OCI-LY1 (cell line): ENCODE data around the gene ANKDD1A.

Experiments
- H2AFZ ChIP-seq: fragments of 200-600 bp; sonication (generic), shearing (Covaris generic); 2 replicates; pipeline ENCODE4 v1.6.0; 2014; ENCODE audit warnings: antibody characterized with exemption, mild to moderate bottlenecking, low read length
- H3F3A ChIP-seq: fragments of 200-600 bp; sonication (generic), shearing (Covaris generic); 2 replicates; pipeline ENCODE4 v1.6.0; 2014; ENCODE audit warnings: mild to moderate bottlenecking, antibody characterized with exemption, low read length, moderate library complexity; ENCODE audit not compliant: insufficient read depth
- H3K27ac ChIP-seq: fragments of 200-600 bp; sonication (generic); 2 replicates; pipeline ENCODE4 v1.5.1; 2014; ENCODE audit warnings: low read length, mixed run types, mild to moderate bottlenecking, low read depth; ENCODE audit not compliant: poor library complexity, severe bottlenecking
- H3K27me3 ChIP-seq: fragments of 200-600 bp; sonication (generic); 2 replicates; pipeline ENCODE4 v1.6.0; 2014; ENCODE audit warnings: antibody characterized with exemption, mild to moderate bottlenecking, low read length, moderate library complexity; ENCODE audit not compliant: insufficient read depth
- H3K36me3 ChIP-seq: fragments of 200-600 bp; sonication (generic); 2 replicates; pipeline ENCODE4 v1.6.1; 2014; ENCODE audit warnings: mild to moderate bottlenecking, antibody characterized with exemption, low read length, moderate library complexity, mixed read lengths; ENCODE audit not compliant: insufficient read depth
- H3K4me1 ChIP-seq: fragments of 200-600 bp; sonication (generic); 2 replicates; pipeline ENCODE4 v1.5.1; 2014; ENCODE audit warnings: mild to moderate bottlenecking, low read length, moderate library complexity; ENCODE audit not compliant: insufficient read depth, severe bottlenecking
- H3K4me2 ChIP-seq: fragments of 200-600 bp; sonication (generic), shearing (Covaris generic); 2 replicates; pipeline ENCODE4 v1.6.1; 2014; ENCODE audit warnings: low read length
- H3K4me3 ChIP-seq: fragments of 200-600 bp; sonication (generic); 2 replicates; pipeline ENCODE4 v1.5.1; 2014; ENCODE audit warnings: low read length, low read depth, mild to moderate bottlenecking, mixed read lengths; ENCODE audit not compliant: poor library complexity, severe bottlenecking
- H3K79me2 ChIP-seq: fragments of 200-600 bp; shearing (Covaris generic); 2 replicates; pipeline ENCODE4 v1.6.1; 2016; ENCODE audit warnings: mixed run types, low read length, mixed read lengths; ENCODE audit not compliant: insufficient read depth
- H3K9ac ChIP-seq: fragments of 200-600 bp; sonication (generic), shearing (Covaris generic); 2 replicates; pipeline ENCODE4 v1.6.1; 2014; ENCODE audit warnings: mild to moderate bottlenecking, low read length, mixed read lengths
- H3K9me2 ChIP-seq: fragments of 200-600 bp; sonication (generic), shearing (Covaris generic); 2 replicates; pipeline ENCODE4 v1.6.1; 2014; ENCODE audit warnings: low read depth, mild to moderate bottlenecking, low read length, mixed read lengths
- H3K9me3 ChIP-seq: fragments of 200-600 bp; shearing (Covaris generic); 2 replicates; pipeline ENCODE4 v1.6.1; 2014; ENCODE audit warnings: low read length, mixed read lengths
- H4K20me1 ChIP-seq: fragments of 200-600 bp; sonication (generic), shearing (Covaris generic); 2 replicates; pipeline ENCODE4 v1.6.0; 2016; ENCODE audit warnings: mild to moderate bottlenecking, low read length; ENCODE audit not compliant: insufficient read depth
- EZH2 ChIP-seq: fragments of 200-600 bp; sonication (generic), shearing (Covaris generic); IDR thresholded peaks from 2 replicates; pipeline ENCODE4 v1.8.0; 2017; ENCODE audit warnings: borderline replicate concordance, mixed run types, mild to moderate bottlenecking, antibody characterized with exemption, low read length, moderate library complexity, mixed read lengths
- TF ChIP-seq, protein P1 (sequence below): fragments of 200-600 bp; sonication (generic), shearing (Covaris generic); IDR thresholded peaks from 2 replicates; pipeline ENCODE4 v1.5.1; 2017; ENCODE audit warnings: mild to moderate bottlenecking, antibody characterized with exemption, low read length, moderate library complexity, mixed read lengths

The ANKDD1A gene

DNA sequence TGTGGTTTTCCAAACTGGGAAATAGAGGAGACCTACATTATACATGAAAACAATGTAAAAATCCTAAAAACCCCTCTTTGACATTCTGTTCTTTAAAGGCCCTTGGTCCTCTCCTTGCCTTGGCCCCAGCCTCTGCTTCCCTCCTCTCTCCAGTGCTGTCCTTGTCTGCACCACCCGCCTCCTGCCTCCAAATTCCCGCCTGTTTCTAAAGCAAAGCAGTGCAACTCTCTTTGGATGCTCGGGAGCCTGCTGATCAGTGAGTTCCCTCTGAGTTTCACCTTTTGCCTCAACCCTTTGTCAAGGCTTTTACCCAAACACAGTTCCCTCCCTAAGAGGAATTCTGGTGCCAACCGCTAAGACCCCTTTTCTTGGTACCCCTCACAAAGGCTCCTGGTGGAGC, 8.0 kb downstream of the ANKDD1A start:
- H3K27ac ChIP-seq = no peak overlapping the region
- H3K4me1 ChIP-seq = no peaks in the 10 kb centered on the region
- H3K4me2 ChIP-seq = no peak overlapping the region
- no peaks in the 10 kb centered on the region for H3K36me3 ChIP-seq
- no peaks in the 10 kb centered on the region for H3K27me3 ChIP-seq
- H2AFZ ChIP-seq = no peak overlapping the region
- H3K4me3 ChIP-seq = no peak overlapping the region
- no peak overlapping the region for H3K9ac ChIP-seq
- H3K9me2 ChIP-seq = no peaks in the 10 kb centered on the region
- TF ChIP-seq, protein P1, sequence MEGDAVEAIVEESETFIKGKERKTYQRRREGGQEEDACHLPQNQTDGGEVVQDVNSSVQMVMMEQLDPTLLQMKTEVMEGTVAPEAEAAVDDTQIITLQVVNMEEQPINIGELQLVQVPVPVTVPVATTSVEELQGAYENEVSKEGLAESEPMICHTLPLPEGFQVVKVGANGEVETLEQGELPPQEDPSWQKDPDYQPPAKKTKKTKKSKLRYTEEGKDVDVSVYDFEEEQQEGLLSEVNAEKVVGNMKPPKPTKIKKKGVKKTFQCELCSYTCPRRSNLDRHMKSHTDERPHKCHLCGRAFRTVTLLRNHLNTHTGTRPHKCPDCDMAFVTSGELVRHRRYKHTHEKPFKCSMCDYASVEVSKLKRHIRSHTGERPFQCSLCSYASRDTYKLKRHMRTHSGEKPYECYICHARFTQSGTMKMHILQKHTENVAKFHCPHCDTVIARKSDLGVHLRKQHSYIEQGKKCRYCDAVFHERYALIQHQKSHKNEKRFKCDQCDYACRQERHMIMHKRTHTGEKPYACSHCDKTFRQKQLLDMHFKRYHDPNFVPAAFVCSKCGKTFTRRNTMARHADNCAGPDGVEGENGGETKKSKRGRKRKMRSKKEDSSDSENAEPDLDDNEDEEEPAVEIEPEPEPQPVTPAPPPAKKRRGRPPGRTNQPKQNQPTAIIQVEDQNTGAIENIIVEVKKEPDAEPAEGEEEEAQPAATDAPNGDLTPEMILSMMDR = no peak
- no peak for TF ChIP-seq EZH2
- H3K79me2 ChIP-seq = no peaks in the 10 kb centered on the region
- no peaks in the 10 kb centered on the region for H4K20me1 ChIP-seq
- no peaks in the 10 kb centered on the region for H3K9me3 ChIP-seq
- H3F3A ChIP-seq = no peaks in the 10 kb centered on the region

DNA sequence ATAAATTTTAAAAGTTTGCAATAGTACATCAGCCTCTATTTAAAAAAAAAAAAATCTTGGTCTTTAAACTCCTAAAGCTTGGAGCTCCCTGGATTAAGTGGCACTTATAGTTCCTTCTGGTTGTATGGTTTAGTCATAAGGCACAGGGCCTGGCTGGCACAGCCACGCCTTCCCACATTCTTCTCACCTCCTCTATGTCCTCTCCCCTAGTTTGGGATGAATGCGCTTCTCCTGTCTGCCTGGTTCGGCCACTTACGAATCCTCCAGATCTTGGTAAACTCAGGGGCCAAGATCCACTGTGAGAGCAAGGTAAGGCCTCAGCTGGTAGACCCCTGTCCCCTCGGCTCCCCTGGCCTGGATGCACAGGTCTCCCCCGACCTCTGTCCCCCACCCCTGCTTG, 10.0 kb downstream of the ANKDD1A start:
- Histone ChIP-seq H3K36me3 (no peaks in the 10 kb centered on the region), H3K9me3 (no peaks in the 10 kb centered on the region), H3K9me2 (no peaks in the 10 kb centered on the region), H4K20me1 (no peaks in the 10 kb centered on the region), H3K4me2 (no peak overlapping the region), H2AFZ (no peak overlapping the region), H3K79me2 (no peaks in the 10 kb centered on the region), H3K4me3 (no peak overlapping the region), H3K27ac (no peak overlapping the region), H3K4me1 (no peaks in the 10 kb centered on the region), H3K27me3 (peaks cover 4% of the 10 kb centered on the region; the same call in 1 of the 2 replicates), H3K9ac (no peak overlapping the region), H3F3A (no peaks in the 10 kb centered on the region)
- TF ChIP-seq EZH2 = no peak
- TF ChIP-seq, protein P1 = no peak

DNA sequence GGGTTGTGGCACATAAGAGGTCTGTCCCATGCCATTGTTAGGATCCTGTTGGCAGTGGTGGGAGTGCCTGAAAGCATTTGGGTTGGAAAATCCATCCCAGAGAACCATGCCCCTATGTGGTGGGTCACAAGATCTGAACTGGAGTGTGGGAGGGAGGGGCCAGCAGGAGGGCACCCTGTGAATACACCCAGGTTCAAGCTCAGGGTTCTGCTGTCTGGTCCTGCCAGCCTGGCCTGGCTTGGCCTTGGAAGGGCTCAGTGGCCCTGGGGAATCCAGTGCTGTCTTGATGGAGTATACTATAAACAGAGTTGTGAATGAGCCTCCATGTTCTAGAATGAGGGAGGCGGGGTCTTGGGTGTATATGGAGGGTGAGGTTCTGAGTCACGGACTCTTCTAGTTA, 11.8 kb downstream of the ANKDD1A start:
- no peaks in the 10 kb centered on the region for H3K36me3 ChIP-seq
- H3K79me2 ChIP-seq = no peaks in the 10 kb centered on the region
- H3K4me3 ChIP-seq = no peak overlapping the region
- H3F3A ChIP-seq = no peaks in the 10 kb centered on the region
- no peak overlapping the region for H3K9ac ChIP-seq
- no peak overlapping the region for H3K27ac ChIP-seq
- H2AFZ ChIP-seq = no peak overlapping the region
- H3K9me3 ChIP-seq = no peaks in the 10 kb centered on the region
- H3K9me2 ChIP-seq = no peaks in the 10 kb centered on the region
- H3K4me2 ChIP-seq = no peak overlapping the region
- TF ChIP-seq EZH2 = no peak
- TF ChIP-seq, protein P1 = no peak
- no peaks in the 10 kb centered on the region for H4K20me1 ChIP-seq
- no peaks in the 10 kb centered on the region for H3K4me1 ChIP-seq
- H3K27me3 ChIP-seq = peaks cover 4% of the 10 kb centered on the region; the same call in 1 of the 2 replicates
